AG09309 (cell line): ENCODE results near the gene LCN2.

Source experiments
- DNase-seq: peaks from one replicate; pipeline ENCODE4 v3.0.0-alpha.2; 2010; ENCODE audit warnings: low read depth
- H3K4me3 ChIP-seq: 2 replicates; pipeline ENCODE4 v1.5.1; 2011; ENCODE audit warnings: mild to moderate bottlenecking, low read depth, low read length, moderate library complexity; ENCODE audit not compliant: control insufficient read depth
- TF ChIP-seq, protein P1 (sequence below): IDR thresholded peaks from 2 replicates; pipeline ENCODE4 v1.5.1; 2011; ENCODE audit warnings: mild to moderate bottlenecking, low read depth, low read length, inconsistent platforms; ENCODE audit not compliant: insufficient read depth, control insufficient read depth; ENCODE audit errors: missing control alignments

The LCN2 gene

DNA sequence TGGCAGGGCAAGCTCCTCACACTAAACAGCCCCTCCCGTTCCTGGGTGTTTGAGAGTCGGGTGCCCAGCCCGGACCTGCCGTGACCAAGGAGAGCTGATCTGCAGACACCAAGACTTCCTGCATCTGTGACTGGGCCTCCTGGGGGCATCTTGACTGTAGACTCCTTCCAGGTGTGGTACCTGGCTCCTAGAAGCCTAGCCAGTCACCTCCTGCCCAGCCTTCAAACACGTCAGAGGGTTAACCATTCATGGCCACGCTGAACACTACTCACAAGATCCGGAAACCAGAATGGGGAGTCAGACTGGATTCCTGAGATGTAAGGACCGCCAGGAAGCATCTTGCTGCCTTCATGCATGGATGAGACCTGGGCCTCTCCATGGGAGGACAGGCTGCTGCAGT lies 3.7 kb upstream of the LCN2 start:
- no peak for DNase-seq
- TF ChIP-seq, protein P1, sequence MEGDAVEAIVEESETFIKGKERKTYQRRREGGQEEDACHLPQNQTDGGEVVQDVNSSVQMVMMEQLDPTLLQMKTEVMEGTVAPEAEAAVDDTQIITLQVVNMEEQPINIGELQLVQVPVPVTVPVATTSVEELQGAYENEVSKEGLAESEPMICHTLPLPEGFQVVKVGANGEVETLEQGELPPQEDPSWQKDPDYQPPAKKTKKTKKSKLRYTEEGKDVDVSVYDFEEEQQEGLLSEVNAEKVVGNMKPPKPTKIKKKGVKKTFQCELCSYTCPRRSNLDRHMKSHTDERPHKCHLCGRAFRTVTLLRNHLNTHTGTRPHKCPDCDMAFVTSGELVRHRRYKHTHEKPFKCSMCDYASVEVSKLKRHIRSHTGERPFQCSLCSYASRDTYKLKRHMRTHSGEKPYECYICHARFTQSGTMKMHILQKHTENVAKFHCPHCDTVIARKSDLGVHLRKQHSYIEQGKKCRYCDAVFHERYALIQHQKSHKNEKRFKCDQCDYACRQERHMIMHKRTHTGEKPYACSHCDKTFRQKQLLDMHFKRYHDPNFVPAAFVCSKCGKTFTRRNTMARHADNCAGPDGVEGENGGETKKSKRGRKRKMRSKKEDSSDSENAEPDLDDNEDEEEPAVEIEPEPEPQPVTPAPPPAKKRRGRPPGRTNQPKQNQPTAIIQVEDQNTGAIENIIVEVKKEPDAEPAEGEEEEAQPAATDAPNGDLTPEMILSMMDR, result no peak
- no peak overlapping the region for H3K4me3 ChIP-seq

DNA sequence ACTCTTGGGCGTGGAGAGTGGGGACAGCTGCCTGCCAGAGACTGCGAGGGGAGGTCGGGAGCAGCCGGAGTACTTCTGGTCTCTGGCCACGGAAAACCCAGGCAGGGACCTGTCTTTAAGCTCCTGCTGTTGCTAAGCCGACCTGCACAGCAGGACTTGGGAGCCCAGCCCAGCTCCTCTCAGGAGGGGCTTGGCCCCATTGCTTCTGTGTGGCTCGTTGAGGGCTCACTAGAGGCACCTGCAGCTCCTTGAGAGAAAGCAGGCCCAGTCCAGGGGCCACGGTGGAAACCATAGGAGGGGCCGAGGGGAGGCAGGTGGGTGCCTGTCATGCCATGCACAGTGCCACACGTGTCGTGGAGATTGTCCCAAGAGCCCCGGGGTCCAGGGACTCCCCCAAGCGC lies 3.3 kb upstream of the LCN2 start:
- no peak overlapping the region for H3K4me3 ChIP-seq
- DNase-seq, result no peak
- TF ChIP-seq, protein P1, result no peak

DNA sequence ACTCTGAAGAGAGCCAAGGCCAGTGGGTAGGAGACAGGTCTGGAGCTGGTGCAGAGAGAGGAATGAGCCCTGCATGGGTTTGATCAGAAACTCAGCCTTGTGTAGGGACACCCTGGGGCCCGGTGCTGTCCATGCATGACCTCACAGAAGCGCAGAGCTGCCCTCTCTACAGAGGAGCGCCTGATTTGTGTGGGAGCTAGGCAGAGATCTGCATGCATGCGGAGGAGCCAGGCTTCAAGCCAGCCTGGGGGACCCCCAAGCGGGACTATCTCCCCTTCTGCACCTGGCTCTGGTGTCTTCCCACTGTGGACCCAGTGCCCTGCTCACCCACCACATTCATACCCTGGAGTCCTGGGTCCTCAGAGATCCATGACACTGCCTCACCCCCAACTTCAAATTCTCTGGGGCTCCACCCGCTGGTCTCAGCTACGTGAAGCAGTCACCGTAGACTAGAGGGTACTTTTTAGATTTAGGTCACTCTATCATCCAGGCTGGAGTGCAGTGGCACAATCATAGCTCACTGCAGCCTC lies 2.6 kb upstream of the LCN2 start:
- TF ChIP-seq, protein P1, result no peak
- DNase-seq, result no peak
- no peak overlapping the region for H3K4me3 ChIP-seq

DNA sequence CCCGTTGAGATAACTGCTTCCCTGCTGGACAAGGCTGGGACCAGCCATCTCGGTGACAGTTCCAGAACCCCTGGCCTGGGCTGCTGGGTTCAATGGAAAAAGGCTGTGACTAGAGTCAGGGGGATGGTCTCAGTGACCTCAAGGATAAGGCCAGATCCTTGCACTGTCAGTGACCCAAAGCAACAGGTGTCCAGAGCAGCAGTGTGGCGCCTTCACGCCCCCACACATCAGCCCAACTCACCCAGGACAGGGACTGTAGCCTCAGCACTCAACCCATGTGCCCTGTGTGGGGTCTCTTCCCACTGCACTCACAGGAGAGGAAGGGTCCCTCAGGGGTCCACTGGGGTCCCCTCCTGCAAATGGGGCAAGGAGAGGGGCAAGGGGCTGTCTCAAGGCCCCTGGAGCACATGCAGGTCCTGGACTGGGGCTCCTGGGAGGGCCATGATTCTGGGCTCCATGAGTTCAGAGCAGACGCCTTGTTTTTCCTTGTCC lies 698 bp upstream of the LCN2 start:
- no peak overlapping the region for H3K4me3 ChIP-seq
- DNase-seq, result no peak
- TF ChIP-seq, protein P1, result no peak

DNA sequence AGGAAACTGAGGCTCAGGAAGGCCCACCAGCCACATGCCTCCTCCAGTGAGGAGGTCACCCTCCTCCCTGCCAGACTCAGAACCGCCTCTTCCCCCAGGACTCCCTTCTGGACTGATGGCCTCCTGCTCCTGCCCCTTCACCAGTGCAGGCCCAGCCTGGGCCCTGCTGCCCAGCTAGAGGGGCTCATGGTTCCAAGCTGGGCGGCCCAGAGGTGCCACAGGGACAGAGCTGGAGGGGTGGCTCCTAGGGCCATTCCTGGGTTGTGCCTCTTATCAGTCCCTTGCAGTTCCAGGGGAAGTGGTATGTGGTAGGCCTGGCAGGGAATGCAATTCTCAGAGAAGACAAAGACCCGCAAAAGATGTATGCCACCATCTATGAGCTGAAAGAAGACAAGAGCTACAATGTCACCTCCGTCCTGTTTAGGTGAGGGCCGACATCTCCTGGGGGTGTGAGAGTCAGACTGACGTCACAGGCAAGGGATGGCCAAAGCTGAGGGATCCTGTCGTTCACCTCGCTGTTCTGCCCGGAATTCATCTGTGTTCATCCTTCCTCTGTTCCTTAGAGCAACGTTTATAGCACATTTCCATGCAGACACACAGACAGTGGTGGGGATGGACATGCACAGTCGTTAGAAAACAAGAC lies 819 bp downstream of the LCN2 start:
- DNase-seq, result no peak
- H3K4me3 ChIP-seq, result no peak overlapping the region
- TF ChIP-seq, protein P1, result no peak

DNA sequence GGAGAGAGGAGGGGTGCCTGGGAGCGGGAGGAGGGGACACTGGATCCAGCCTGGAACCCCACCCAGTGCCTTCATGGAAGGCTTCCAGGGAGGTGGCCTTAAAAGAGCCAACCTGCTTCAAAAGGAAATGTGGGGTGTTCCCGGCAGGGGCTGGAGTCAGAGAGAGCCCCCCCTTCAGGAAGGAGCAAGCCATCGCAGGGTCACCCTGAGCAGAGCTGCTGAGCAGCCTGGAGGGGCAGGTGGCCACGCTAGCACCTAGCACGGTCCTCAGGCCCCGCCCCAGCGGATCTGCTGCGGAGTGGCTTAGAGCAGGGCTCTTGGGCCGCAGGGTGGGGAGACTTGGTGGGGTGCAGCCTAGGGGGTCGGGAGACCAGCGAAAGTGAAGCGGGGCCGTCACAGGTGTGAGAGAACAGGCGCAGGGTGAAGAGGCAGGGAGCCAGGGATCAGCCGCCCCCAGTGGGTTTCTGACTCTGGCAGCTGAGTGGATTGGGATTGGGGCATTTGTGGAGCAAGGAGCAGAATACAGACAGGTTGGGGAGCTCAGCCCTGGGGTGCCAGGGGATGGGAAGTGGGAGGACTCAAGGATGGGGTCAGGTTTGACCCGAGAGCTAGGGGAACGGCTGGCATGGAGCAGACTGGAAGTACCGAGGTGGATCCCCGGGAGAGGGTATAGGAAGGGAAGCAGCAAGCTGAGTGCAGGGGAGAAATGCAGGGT lies 1.5 kb downstream of the LCN2 start:
- TF ChIP-seq, protein P1, result no peak
- no peak for DNase-seq
- no peak overlapping the region for H3K4me3 ChIP-seq
